DMS153 treated with DMSO at 0.1 percent for 48 hours (cell line): ENCODE data around the gene COA6.
"Not testable (repeated sequence)": the region's sequence is repeated elsewhere in the genome, so short reads cannot be mapped to it uniquely, and the experiment has no call there.

ENCODE experiments used
- DNase-seq: peaks from one replicate; lab custom pipeline; 2025; ENCODE audit not compliant: unreplicated experiment; lab: John Stamatoyannopoulos, UW

Gene COA6, protein sequence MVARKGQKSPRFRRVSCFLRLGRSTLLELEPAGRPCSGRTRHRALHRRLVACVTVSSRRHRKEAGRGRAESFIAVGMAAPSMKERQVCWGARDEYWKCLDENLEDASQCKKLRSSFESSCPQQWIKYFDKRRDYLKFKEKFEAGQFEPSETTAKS

DNA sequence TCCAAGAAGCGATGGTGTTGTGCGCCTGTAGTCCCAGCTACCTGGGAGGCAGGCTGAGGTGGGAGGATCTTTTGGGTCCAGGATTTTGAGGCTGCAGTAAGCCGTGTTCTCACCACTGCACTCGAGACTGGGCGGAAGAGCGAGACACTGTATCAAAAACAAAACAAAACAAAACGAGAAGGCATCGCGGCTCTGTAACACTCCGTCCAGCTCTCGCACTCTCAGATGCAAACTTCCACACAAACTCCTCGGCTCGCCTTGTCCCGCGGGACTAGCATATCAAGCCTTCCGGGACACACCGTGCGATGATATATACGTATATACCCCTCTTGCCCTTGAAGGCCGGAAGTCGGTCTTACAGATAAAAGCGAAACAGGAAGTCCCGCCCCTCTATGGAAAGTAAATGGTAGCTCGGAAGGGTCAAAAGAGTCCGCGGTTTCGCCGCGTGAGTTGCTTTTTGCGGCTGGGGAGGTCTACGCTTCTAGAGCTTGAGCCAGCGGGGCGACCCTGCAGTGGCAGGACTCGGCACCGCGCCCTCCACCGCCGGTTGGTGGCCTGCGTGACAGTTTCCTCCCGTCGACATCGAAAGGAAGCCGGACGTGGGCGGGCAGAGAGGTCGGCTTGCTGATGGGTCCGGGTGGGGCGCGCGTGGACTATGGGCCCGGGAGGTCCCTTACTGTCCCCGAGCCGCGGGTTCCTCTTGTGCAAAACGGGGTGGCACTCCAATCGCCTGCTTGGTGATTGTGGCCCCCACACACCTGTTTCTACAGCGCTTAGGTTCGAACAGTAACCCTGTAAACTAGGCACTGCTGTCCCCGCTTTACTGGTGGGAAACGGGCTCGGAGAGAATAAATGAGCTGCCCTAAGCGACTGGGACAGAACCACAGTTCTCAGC, at the start of gene COA6:
Gene COA6, plus strand, starts transcription at position 393 of the 895 bp plus-strand sequence. Its CDS starts 11 bp downstream, at position 404.
- DNase-seq = no peak

DNA sequence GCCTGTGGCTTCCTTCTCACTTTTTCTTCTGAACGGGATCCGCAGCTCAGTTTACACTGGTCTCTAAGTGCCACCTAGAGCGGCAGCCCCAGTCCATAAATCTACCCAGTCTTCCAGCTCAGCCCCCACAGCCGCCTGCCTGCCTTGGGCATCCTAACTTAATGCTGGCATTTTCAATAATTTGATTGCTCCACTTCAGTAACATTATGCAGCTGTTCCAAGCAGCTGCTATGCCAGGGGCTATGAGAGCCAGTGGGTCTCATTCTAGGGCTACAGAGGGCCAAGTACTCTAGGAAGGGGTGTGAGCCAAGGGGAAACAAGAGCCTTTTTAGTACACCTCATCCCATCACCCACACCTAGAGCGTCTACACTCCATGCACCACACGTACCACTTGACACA, 48.4 kb upstream of the COA6 start:
- DNase-seq = no peak

DNA sequence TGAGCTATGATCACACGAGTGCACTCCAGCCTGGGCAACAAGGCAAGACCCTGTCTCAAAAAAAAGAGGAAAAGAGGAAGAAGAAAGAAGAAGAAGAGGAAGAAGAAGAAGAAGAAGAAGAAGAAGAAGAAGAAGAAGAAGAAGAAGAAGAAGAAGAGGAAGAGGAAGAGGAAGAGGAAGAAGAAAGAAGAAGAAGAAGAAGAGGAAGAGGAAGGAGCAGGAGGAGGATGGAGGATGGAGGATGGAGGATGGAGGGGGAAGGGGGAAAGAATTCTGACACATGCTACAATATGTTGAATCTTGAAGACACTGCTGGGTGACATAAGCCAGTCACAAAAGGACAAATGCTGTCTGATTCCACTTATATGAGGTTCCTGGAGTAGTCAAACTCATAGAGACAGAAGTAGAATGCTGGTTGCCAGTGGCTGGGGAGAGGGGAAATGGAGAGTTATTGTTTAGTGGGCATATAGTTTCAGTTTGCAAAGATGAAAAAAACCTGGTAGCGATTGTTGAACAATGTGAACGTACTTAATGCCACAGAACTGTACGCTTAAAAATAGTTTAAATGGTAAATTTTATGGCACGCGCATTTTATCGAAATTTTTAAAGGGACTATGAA, 47.3 kb upstream of the COA6 start:
- DNase-seq = no peak

DNA sequence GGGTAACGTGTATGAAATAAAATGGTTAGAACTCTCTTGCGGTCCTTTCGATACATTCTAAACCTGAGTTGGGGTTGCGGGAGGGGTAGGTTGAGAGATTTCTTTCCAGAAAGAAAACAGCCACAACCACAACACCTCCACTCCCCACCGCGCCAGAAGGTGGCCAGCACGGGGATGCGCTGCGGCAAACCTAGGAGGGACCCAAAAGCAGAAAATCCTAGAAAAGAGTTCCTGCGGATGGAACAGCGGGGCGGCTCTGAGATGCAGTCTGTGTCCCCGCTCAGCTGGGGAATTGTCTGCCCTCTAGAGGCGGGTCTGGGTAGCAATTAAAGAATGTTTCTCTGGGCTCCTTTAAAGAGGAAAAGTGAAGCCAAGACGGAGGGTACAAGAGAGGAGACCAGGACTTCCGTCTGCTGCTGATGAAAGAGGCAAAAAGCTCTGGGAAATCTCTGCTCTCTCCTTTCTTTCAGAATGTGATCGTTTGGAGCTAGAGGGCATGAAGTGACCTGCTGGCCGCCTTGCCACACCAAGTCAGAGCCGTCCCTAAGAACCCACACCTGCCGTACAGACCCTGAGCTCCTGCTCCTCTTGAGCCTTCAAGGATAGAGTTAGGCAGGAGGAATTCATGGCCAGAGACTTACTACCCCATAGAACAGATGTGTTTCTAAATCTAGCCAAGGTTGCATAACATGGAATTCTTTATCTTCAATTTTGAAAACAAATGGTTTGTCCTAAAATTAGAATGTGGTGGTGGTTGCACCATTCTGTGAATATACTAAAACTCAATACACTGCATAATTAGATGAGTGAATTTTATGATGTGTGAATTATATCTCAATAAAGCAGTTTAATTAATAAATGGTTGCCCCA, 46.5 kb upstream of the COA6 start:
- no peak for DNase-seq

DNA sequence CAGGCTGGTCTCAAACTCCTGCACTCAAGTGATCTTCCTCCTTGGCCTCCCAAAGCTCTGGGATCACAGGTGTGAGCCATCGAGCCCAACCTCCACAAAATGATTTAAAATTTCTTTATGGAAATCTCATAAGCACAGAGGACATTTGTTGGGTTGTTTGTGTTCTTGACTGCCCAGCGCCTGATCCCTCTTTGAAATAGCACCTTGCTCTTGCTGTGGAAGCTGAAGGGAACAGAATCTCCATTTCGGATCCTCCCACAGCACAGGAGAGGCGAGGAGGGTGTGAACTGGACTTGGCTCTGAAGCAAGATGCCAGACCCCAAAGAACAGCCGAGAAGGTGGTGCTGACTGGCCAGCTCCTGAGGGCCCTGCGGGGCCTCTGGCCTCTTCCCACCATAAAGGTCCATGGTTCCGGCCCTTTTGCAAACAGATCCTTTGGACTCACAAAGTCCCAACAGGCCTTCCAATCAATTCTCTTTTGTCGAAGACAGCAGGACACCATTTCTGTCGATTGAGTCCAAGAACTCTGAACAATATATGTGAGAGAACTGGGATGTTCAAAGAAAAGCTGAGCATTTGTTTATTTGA, 45.6 kb upstream of the COA6 start:
- no peak for DNase-seq

DNA sequence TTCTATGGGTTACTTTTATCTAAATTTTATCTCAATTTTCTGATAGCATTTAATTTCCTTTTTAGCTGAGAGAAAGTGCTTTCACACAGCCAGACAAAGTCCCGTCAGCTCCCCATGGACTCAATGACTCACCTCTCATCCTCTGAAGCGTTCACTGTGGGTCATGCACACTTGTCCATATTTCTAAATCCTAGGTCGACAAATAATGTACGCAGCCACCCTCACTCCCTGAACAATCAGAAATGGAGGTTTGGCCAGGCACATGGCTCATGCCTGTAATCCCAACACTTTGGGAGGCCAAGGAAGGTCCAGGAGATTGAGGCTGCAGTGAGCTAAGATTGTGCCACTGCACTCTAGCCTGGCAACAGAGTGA, 42.4 kb upstream of the COA6 start:
- no peak for DNase-seq

DNA sequence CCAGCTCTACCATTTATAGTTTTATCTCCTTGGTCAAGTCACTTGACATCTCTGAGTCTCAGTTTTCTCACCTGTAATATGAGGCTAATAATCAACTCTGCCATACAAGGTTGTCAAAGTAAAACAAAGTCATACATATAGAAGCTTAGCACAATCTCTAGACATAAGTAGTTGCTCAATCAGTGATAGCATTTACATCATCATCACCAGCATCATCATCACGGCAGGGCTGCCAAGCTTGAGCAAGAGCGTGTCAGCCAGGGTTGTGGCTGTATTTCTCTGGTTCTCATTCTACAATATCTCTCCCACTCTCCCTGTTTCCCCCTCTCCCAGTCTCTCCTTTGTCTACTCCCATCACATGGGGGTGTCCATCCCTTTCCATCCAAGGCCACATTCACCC, 41.7 kb upstream of the COA6 start:
- no peak for DNase-seq

DNA sequence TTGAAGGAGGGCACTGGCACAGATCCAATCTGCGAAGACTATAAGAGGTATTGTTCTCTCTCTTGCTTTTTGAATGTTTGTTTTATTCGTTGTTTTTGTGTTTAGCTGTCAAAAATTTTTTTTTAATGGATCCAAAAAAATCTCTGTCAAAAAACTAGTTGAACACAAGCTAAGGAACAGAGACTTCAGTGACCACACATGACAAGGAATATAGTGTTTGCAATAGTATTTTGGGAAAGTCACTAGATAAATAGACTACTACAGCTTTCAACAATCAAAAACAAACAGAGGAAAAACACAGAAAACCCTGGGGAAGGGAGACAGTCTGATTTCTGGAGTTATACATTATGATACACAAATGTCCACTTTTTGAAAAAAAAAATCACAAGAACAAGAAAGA, 36.9 kb upstream of the COA6 start:
- no peak for DNase-seq

DNA sequence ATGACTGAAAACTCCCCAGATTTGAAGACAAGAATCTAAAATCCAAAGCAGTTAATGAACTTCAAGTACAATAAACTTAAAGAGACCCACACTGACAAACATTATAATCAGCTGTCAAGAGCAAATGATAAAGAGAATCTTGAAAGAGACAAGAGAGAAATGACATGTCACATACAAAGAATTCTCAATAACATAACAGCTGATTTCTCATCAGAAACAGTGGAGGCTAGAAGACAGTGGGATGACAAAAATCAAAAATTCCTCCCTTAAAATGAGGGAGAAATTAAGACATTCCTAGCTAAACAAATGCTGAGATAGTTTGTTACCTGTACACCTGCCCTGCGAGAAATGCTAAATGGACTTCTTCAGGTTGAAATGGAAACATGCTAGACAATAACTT, 36.0 kb upstream of the COA6 start:
- no peak for DNase-seq

DNA sequence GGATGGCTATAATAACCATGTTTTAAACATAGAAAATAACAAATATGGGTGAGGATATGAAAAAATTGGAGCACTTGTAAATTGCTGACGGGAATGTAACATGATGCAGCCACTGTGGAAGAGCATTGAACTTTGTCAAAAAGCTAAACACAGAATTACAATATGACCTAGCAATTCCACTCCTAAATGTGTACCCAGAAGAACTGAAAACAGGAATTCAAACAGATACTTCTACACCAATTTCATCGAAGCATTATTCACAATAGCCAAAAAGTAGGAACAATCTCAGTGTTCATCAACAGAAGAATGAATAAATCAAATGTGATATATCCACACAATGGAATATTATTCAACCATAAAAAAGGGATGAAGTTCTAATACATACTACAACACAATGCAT, 32.7 kb upstream of the COA6 start:
- DNase-seq = no peak

DNA sequence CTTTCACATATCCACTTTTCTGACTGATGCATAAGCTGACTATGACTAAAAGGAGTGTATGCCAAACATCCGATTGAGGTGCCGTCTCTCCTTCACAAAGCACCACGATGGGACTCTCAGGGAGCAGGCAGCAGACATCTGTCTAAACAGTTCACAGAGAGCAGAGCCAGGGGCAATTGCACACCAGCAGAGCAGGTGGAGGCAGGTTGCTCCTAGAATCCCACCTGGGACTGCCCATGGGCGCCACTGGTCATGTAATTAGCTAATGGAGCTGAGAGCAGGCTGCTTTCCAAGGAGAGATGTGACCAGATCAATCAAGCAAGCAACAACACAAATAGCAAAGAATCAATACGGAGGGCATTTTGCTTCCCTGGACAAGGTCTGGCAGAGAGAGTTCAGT, 30.5 kb upstream of the COA6 start:
- DNase-seq = no peak

DNA sequence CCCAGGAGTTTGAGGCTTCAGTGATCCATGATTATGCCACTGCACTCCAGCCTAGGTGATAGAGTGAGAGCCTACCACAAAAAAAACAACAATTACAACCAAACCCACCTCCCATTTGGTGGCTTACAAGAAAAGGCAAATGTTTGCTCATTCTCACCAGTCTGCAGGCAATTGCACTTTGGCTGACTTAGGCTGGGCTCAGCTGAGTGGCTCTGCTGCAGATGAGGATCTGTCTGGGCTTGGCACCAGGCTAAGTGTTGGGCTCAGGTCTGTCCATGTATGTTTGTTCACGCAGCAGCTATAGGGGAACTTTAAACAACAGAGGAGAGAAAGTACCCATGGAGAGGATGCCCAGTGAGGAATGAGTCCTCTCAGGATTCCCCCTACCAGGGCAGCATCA, 28.0 kb upstream of the COA6 start:
- DNase-seq = no peak

DNA sequence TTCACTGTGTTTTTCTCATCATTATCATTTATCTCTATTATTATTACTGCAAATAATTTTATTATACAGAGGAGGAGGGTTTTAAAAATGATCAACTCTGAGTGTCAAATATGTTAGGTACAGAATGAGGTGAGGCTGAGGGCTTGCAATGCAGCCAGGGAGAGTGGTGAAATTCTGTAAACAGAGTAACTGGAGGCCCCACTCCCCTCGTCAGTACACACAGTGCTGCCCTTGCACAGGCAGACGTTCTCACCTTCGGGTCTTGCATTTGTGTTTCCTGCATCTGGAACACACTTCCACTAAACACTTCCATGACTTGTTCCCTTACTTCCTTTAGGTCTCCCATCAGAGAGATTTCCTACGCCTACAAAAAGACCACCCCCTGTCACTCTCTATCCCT, 24.3 kb upstream of the COA6 start:
- DNase-seq = no peak

DNA sequence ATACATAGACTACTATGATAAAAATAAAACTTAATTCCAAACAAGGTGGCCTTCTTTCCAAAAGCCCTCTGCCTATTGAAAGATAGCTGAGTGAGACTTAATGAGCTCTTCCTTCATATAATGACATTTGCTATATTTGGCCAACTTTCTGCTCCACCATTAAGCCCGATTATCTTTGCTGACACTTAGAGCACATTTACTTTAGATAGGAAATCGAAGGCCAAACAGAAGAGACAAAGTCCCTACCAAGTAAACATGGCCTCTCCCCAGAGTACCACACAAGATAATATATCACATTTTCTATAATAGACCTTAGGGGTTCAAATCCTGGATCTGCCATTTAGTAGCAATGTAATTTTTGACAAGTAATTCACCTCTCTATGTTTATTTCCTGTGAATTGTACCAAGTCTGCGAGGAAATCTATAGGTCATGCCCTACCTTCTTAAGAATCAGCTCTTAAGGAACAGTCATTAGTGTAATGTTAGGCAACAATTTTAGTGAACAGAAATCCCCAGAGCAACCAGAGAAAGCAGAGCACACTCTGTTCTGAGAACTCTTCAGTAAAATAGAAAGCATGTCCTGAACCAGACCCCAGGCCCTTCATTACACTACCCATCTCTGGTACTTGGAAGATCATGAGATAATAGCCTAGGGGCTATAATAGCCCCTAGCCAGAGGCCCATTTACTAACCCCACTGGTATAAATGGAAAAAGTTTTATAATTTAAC, 17.3 kb upstream of the COA6 start:
- DNase-seq = no peak

DNA sequence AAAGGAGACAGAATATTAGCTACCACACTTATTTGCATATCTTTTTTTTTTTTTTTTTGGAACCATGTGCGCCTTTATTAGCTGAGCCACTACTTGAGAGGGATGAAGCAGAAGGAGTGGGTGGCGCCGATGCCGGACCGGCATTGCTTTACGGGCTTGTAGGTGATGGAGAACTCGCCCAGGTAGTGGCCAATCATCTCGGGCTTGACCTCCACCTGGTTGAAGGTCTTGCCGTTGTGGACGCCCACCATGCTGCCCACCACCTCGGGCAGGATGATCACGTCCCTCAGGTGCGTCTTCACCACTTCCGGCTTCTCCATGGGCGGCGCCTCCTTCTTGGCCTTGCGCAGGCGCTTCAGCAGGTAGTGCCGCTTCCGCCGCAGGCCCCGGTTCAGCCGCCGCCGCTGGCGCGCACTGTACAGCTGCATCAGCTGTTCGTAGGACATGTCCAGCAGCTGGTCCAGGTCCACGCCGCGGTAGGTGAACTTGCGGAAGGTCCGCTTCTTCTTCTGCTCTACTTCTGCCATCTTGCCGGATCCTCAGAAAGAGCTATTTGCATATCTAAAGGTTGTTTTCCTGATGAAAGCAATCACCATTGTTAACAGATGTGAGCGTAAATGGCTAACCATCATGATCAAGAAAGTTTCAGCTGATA, 16.5 kb upstream of the COA6 start:
- DNase-seq = not testable (repeated sequence)

DNA sequence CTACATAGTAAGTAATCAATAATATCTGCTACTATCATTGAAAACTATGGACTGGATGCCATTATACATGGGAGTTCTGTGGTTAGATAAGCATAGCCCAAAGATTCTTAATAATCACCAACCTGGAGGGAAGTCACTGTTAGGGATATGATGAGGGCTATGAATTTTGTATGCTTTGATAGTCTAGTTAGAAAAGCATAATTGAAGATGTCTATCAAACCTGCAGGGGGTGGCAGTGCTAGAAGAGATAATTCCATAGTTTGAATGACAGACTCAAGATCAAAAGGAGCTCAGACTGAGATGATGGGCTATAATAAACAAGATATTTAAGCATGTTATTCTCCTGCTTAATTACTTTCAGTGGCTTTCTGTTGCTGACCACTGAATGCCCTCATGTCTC, 15.4 kb upstream of the COA6 start:
- no peak for DNase-seq

DNA sequence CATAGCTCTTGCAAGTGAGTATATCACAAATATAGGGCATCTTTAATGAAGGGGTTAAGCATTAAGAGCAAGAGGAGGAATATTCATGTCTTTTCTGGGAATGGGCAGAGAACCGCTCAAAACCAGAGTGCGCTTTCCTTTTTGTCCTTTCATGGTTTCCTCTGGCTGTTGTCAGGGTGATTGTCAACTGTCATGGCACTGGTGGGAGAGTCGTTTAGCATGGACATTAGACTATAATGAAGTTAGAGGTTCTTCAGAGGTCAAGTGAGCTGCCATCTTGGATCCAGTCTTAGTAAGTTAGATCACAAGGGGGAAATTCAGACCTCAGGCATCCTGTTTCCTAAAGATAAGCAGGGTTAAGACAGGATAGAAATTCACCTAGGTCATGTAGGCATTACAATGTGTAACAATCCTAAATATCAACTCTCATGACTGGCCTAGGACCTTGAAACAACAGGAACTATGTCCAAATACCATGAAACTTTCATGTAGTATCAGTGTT, 12.1 kb upstream of the COA6 start:
- no peak for DNase-seq

DNA sequence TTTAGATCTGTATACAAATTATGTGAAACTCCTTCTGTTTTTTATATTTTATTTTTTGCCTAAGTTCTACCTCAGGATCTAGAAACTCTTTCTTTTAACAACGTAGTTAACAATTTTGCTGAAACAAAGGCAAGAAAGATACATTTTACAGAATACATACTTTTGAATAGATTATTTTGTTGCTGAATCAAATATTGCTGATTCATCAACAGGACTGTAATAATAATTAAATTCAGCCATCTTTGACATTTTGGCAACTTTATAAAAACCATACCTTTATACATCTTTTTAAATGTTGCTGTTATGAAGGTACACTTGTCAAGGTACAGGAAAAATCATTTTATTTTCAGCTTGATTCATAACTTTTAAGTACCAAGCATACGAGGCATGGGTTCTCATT, 10.7 kb upstream of the COA6 start:
- DNase-seq = no peak

DNA sequence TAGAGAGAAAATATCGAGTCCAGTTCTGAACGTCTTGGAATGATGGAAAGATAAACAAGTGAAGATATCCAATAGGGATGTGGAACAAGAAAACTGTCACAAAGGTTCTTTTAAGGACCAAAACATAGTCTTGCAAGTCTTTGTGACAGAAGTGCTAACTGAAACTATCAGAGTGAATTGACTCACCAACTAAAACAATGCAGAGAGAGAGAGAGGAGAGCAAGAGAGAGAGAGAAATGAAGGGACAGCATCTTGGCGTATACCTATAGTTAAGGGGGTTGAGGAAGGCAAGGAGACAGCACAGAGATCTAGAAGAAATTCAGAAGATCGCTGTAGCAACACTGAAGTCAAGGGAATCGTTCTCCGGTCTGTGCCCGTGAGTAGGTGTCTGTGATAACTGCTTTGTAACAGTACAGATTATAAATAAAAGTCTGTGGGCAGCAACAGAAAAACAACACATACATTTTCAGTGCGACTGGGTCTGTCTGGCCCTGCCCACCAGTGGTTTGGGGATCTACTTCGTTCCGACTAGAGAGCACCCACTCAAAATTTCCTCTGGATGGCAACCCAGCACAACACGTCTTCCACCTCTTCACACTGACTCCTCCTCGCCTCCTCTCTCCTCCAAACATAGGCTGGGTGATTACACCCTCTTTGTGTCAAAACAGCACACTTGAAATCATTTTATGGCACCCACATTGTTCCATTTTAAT, 4.8 kb upstream of the COA6 start:
- DNase-seq = no peak
